GM21381 (cell line): Measurements from ENCODE around the gene SDF2L1.
"Not testable (repeated sequence)": the region's sequence is repeated elsewhere in the genome, so short reads cannot be mapped to it uniquely, and the experiment has no call there.

ENCODE experiments used
- ATAC-seq: cut with Tn5 transposase; IDR thresholded peaks from one replicate; pipeline ENCODE4 v1.9.1; 2021; ENCODE audit warnings: mild to moderate bottlenecking, moderate library complexity; ENCODE audit not compliant: unreplicated experiment

Gene SDF2L1

DNA sequence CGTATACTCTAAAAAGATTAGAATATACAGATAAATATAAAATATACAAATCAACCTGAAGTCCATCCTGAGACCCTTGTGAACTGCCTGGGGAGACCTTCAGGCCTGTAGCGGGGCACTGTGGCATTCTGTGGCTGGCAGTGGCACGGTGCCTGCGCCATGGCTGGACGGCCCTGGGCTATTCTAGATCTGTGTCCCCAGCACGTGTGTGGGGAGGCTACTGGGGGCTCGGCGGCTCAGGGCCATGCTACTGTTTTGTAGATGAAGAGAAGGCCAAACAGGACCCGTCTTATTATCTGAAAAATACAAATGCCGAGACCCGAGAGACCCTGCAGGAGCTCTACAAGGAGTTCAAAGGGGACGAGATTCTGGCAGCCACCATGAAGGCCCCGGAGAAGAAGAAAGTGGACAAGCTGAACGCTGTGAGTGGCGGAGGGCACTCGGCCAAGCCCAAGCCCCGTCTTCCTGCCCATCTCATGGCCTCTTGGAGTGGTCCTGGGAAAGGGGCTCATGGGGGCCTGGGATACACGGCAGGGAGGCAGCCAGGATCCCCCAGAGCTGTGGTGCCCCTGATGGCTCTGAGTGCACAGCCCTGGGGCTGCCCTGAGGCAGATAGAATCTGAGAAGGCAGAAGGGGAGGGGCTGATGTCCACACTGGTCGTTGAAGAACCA is 42.5 kb downstream of the SDF2L1 start:
- no peak for ATAC-seq

DNA sequence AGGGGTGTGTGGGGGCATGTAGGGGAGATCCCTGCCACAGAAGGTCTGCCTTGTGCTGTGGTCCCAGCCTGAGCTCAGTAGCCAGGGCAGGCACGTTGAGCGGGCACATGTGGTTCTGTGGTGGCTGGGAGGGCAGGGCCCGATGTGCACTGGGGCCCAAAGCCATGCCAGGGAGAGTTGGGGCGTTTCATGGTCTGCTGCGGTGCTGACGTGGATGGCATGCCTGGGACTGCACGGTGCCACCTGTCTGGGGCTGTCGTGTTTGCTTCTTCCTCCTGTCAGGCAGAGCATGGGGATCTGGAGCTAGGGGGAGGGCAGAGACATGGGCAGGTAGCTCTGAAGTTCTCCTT is 43.0 kb downstream of the SDF2L1 start:
- ATAC-seq, result no peak

DNA sequence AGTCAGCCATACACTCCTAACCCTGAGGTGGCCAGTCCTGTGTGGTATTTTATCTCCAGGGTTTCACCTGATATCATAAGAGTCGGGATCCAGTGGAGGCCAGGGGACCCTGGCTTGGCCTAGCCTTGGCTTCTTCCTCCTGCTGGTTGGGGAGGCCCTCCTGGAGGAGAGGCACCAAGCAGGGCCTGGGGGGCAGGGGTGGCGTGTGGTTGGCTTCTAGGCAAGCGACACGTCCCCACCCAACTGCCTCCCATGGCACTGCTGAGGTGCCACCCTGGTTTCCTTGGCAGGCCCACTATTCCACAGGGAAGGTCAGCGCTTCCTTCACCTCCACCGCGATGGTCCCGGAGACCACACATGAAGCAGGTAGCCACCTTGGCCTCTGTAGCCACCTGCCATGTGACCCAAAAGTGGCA is 44.1 kb downstream of the SDF2L1 start:
- no peak for ATAC-seq

DNA sequence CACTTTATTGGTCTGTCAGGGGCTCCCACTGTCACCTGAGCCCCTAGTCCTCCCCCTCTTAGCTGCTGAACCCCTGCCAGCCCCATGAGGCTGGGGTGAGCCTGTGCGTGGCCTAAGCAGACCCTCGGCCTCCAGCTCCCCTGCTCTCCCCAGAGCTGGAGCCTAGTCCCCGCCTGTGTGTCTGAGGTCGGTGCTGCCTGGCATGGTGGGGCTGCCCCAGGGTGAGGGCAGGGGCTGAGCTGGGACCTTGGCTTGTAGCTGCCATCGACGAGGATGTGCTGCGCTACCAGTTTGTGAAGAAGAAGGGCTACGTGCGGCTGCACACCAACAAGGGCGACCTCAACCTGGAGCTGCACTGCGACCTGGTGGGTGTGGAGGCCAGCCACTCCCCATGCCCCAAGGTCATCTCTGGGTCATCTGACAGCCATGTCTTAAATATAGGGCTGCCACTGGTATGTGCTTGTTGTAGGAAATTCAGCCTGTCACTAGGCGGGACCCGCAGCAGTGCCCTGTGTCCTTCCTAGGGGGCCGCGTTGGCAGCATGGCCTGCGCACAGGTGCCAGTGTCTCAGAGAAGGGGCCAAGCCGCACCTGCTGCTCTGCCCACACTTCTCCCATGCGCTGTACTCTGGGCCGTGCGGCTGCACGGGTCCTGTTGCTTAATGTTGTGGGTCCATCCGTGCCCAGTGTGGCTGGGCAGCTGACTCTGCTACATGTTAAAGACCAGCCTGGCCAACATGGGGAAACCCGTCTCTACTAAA is 44.7 kb downstream of the SDF2L1 start:
- no peak for ATAC-seq

DNA sequence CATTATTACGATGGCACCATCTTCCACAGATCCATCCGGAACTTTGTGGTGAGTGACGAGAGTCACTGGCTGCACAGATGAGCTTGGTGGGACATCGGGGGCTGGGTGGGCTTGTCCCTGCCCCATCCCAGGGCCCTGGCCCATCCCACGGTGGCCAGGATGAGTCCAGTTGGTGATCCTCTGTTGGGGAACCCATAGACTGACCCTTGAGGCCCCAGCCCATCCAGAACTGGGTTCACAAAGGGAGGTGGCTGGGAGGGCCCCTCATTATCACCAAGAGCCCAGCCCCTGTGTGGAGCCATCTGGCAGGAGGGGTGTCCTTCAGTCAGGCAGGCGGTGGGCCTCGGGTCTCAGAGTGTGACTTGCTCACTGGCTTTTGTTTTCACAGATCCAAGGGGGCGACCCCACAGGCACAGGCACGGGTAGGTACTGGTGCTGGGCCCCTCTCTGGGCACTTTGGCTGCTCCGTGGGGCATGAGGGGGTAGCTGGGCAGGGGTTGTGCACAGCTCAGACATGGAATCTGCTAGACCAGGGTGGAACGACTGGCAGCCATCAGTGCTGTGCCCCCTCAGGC is 45.7 kb downstream of the SDF2L1 start:
- no peak for ATAC-seq

DNA sequence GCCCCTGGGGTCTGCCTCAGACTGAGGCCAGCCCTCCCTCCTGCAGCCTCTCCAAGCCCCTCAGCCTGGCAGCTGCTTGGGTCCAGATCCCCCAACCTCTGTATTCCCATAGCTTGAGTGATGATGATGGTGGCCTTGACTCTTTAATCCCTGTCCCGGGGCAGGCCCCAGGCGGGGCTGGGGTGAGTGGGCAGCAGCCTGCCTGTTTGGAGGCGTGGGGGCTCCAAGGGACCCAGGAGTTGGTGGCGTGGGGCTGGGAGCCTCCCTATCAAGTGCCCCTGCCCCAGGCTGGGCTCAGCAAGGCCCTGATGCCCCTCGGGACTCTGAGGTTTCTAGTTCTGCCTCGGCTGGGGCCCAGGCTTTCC is 46.2 kb downstream of the SDF2L1 start:
- ATAC-seq, result no peak

DNA sequence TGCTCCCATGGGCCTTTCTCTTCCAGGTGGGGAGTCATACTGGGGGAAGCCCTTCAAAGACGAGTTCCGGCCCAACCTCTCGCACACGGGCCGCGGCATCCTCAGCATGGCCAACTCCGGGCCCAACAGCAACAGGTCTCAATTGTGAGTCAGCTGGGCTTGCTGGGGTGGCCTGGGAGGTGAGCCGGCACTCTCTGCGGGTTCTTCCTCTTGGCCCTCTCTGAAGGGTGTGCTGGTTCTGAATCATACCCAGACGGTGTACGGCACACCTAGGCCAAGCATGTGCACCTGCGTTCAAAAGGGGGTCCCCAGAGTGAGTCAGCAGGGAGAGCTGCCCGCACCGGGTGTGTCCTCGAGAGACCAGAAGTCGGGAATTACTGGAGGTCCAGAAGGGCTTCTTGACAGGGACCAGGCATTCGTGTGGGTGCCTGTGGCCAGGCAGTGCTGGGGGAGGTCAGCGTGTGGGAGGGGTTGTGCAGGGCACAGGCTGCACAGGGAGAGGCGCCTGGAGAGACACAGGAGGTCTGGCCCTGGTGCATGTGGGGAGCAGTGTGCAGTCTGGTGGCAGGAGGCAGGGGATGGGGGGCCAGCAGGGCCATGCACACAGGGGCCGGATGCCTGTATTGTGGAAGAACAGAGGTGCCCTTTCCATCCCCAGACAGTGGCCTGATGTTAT is 46.7 kb downstream of the SDF2L1 start:
- no peak for ATAC-seq

DNA sequence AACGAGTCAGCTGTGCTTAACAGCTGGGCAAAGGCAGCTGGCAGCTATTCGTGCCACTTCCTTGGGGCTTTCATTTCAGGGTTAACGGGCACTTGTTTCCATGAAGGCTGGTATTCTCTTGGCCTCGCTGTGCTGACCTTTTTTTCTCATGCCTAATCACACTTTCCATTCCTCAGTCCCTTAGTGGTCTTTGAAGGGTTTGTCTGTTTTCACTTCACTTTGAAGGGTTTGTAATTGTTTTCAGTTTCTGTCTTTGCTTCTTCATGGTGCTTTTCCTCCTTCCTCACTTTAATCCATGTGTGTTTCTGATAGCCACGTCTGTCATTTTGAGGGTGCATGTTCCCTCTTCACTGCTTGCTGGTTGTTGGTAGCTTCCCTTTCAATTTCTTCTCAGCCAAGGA is 48.3 kb downstream of the SDF2L1 start:
- ATAC-seq, result no peak

DNA sequence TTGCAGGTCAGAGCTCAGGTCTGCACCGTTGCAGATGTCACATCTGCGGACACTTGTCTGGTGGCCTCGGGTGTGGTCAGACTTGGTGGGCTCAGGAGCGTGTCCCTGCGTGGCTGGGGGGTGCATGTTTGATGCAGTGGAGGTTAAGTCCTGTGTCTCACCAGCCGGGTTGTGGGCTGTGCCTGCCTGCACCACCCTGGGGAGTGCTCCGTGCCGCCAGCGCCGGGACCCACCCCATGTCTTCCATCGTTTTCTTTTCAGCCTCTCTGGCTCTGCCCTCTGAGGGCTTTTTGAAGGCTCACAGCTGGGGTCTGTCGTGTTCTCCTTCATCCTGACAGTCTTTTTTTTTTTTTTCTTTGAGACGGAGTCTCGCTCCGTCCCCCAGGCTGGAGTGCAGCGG is 49.7 kb downstream of the SDF2L1 start:
- no peak for ATAC-seq

DNA sequence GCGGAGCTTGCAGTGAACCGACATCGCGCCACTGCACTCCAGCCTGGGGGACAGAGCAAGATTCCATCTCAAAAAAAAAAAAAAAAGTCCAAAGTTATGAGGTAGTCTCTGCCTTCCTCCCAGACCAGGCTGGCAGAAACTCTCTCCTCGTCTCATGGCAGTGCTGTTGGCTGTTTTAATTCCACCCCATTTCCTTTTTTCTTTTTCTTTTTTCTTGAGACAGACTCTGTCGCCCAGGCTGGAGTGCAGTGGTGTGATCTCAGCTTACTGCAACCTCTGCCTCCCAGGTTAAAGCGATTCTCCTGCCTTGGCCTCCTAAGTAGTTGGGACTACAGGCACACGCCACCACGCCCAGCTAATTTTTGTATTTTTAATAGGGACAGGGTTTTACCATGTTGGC is 50.8 kb downstream of the SDF2L1 start:
- ATAC-seq, result not testable (repeated sequence)

DNA sequence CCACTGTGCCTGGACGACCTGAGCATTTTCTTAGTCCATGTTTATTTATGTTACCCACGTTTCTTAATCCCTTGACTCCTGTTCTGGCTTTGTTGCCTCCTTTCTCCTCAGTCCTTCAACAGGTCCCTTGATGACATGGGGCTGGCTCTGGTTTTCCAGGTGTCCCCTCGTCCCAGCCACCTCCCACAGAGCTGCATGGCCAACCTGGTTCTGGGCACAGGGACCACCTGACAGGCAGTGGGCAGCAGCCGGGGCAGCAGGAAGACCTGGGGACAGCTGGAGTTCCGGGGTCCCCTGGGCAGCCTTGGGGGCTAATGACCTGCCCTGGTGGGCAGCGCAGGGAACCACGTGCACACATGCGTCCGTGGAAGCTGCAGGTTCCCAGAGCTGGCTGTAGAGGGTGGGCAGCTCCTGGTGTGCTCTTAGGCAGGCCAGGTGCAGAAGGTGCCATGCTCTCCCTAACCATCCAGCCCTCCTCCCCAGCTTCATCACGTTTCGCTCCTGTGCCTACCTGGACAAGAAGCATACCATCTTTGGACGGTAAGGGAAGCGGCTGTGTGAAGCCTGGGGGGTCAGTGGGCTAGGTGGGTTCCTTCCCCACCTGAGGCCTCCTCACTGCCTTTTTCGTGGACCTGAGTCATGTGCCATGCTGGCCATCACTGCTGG is 51.4 kb downstream of the SDF2L1 start:
- no peak for ATAC-seq
